GM18909 (cell line): ENCODE measurements around the gene MYO3B.
"Not testable (repeated sequence)": the region's sequence is repeated elsewhere in the genome, so short reads cannot be mapped to it uniquely, and the experiment has no call there.

Experiments used
- ATAC-seq: cut with Tn5 transposase; IDR thresholded peaks from one replicate; pipeline ENCODE4 v1.9.1; 2021; ENCODE audit warnings: mild to moderate bottlenecking; ENCODE audit not compliant: unreplicated experiment, poor library complexity

MYO3B gene

DNA sequence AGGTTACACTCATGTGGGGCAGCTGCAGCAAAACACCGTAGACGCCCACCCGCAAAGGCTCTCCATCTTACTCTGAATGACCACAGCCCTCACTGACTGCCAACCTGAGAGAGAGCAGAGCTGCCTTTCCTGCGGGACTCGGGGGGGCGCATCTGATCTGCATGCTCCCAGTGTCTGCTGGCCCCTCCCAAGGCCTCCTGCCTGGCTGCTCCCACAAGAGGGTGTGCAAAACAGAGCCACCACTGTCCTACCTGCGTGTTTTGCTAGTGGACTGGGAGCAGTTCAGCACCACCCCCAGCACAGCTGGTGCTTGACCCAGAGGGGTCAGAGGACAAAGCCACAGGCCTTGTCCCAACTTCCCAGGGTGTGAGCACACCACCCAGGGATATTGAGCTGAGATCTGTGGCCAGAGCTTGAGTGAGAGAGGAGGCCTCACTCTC is 76.4 kb downstream of the MYO3B start:
- ATAC-seq = no peak

DNA sequence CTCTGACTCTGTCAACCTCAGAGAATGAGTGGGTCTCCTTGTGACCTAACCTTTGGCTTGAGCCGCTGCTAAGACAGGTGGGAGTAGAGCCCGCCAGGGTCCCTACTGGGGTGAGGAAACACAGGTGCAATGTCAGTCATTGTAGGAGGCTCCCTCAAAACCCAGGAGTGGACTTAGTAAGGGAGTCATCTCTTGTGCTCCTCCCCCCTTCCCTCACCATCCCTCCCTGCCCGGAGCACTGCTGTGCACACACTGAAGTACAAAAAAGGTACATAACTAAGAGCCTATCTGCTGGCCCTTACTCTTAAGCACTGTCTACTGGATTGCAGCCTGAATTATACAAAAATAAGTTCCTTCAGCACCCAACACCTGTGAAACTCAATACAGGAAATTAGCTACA is 77.2 kb downstream of the MYO3B start:
- no peak for ATAC-seq

DNA sequence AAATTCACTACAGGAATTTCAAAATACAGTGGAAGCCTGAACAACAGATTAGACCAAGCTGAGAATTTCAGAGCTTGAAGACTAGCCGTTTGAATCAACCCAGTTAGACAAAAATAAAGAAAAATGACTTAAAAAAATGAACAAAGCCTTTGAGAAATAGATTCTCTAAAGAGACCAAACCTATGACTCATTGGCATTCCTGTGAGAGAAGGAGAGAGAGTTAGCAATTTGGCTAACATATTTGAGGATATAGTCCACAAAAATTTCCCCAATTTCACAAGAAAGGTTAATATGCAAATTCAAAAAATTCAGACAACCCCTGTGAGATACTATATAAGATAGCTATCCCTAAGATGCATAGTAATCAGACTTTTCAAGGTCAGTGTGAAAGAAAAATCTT is 78.0 kb downstream of the MYO3B start:
- no peak for ATAC-seq

DNA sequence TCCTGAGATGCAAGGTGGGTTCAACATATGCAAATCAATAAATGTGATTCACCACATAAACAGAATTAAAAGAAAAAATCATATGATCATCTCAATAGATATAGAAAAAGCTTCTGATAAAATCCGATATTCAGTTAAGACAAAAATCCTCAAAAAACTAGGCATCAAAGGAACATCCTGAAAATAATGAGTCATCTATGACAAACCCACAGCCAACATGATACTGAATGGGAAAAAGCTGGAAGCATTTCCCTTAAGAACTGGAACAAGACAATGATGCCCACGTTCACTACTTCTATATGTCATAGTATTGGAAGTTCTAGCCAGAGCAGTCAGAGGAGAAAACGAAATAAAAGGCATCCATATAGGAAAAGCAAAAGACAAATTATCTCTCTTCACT is 80.4 kb downstream of the MYO3B start:
- no peak for ATAC-seq

DNA sequence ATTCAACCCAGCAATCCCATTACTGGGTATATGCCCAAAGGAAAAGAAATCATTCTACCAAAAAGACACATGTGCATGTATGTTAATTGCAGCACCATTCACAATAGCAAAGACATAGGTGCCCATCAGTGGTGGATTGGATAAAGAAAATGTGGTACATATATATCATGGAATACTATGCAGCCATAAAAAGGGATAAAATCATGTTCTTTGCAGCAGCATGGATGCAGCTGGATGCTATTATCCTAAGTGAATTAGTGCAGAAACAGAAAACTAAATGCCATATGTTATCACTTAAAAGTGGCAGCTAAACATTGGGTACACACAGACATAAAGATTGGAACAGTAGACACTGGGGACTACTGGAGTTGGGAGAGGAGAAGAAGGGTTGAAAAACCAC is 82.2 kb downstream of the MYO3B start:
- no peak for ATAC-seq

DNA sequence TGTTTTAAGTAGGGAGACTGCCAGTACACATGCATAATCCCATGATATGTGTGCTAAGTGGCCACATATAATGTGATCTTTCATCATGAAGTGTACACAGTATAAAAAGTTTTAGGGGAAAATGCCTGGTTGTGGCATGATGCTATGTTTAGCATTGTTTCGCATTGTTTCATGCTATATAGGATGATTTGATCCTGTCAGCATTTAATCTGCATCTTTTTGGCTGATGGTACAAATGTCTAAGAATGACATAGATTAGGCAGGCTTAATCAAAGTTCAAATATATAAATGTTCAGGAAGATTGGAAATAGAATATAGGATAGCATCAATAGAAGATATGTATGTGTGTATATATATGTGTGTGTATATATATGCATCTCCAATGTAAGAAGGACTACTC is 83.6 kb downstream of the MYO3B start:
- ATAC-seq = no peak

DNA sequence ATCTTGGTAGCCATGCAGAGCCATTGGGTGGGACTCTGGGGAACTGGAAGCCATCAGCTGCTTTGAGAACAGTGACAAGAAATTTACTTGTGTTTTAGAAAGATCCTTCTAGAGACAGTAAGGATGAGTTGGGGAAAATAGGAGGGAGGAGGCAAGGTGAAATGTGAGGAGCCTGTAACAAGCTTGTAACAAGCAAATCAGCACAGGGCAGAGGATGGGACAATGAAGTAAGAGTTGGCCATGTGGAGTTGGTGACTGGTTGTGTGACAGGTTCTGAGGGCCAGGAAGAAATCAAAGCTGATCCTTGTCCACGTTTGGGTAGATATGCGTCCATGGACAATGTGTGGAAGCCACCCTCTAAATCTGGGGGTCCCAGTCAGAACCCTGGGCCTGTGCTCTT is 84.4 kb downstream of the MYO3B start:
- no peak for ATAC-seq

DNA sequence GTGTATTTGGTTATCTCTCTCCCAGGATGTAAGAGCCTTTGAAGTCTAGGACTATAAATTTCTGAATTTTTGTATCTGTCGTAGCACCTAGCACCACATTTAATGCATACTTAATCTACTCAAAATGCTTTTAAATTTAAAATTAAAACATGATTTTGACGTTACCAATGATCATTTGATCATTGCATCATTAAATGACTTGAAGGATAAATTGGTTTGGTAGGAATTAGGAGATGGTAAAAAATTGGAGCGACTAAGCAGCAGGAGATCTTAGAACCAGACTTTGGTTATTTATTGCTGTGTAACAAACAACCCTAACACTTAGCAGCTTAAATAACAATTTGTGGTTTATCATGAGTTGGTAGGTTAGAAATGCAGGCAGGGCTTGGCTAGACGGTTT is 84.9 kb downstream of the MYO3B start:
- no peak for ATAC-seq

DNA sequence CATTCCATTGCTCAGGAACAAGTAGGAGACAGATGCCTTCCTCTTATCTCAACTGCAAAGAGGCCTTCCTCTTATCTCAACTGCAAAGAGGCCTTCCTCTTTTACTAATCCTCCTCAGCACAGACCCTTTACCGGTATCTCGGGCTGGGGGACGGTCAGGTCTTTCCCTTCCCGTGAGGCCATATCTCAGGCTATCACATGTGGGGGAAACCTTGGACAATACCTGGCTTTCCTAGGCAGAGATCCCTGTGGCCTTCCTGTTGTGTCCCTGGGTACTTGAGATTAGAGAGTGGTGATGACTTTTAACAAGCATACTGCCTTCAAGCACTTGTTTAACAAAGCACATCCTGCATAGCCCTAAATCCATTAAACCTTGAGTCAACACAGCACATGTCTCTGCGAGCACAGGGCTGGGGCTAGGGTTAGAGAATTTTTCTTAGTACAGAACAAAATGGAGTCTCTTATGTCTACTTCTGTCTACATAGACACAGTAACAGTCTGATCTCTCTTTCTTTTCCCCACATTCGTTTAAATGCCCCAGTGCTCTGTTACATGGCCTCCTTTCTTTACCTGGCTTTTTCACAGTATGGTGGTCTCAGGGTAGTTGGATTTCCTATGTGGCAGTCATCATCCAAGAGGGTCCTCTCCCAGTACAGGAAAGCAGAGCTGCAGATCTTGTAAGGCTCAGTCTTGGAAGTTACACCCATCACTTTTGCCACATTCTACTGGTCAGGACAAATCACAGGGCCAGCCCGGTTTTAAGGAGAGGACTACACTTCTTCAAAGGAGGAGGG is 86.0 kb downstream of the MYO3B start:
- ATAC-seq = not testable (repeated sequence)

DNA sequence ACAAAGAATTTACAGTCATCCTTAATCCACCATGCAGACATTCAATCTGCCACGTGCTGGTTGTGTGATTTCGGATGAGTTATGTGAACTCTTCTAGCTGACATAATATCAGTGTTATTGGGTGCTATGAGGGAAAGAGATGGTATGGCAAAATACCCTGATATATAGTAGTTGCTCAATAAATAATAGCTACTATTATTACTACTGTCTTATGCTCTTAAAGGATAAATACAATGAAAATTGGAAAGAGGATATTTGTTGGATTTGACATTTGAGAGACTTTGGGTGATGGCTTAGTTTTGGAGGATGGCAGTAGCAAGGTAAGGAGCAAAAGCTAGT is 86.5 kb downstream of the MYO3B start:
- ATAC-seq = no peak

DNA sequence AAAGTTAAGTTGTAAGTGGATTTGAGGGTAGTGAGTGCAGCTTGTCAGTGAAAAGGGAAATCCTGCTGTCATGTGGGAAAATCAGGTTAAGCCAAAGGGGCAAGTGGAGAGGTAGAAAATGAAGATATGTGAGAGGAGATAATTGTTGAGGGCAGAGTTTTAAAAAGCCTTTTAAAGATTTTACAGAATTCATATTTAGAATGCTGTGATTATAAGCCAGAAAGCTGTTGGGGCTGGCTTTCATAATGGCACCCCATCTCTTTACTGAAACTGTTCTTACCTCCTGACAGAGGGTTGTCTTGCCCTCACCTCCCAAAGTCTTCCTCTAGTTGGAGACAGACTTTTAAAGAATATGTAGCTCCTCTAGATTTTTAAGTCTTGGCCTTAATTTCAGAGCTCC is 86.9 kb downstream of the MYO3B start:
- no peak for ATAC-seq

DNA sequence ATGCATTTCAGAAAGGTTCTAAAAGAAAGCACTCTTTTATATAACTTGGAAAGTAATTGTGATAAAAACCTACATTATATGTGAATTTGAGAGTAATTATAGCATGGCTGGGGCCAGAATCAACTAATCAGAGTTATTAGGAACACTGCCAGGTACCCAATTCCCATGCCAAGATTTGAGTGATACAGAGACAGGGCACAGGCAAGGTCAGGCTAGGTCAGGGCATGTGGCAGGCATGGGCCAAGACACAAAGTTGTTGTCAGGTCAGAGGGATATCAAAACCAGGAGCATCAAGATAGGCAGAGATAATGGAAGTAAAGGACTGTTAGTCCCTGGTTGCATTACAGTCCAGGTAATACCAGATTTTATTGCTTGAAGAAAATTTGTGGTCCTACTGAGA is 87.4 kb downstream of the MYO3B start:
- ATAC-seq = no peak

DNA sequence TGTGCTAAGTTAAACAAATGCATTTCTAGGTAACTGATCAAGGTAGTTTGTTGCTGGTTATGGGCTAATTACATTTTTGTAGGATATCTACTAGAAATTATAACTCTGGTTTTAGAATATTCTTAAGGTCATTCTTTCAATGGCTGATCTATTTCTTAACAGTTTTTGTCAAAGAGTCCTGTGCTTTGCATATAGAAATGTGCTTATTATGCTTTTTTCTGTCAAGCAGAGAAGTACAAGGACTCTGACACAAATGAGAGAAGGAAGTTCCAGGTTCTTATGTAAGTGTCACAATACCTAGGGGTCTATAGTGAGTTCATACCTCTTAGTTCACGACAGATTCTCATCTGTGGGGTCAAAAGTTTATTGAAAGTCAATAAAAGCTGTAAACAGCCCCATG is 88.4 kb downstream of the MYO3B start:
- no peak for ATAC-seq

DNA sequence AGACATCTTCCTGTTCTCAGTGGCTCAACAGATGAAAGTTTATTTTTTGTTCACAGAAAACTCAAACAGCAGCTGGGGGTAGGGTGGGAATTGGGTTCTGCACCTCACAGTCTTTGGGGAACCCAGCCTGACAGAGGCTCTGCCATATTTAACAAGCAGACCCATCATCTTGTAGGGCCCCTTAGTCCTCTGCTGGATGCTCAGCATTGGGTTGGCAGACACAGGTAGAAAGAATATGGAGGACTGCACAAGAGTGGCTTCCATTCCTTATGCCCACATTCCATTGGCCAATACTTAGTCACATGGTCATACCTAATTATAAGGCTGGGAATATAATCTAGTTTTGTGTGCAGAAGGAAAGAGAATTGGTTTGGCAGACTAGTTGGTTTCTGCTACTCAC is 89.1 kb downstream of the MYO3B start:
- no peak for ATAC-seq

DNA sequence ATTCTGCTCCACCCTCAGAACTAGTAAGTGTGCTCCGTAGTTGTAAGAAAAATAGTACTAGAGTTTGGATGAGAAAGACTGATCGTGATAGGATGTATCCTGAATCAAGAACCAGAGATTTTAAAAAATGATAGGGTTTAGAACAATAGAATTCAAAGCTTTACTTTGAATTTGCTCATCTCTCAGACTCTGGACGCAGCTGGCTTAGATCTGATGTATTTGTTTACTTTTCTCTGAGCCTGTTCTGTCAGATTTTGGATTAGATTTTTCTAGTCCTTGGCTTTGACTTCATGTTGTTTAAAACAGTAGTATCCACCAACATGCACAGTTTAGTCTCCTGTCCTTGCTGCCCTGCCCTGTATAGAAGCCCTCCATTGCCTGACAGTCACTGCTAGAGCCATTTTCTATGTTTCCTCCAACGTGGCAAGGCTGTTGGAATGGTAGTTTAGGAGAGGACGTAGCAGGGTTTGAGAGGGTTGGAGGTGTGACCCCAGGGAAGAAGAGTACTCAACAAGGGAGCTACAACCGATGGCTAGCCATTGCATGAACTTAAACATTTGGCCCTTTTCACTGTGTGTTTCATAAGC is 92.4 kb downstream of the MYO3B start:
- no peak for ATAC-seq

DNA sequence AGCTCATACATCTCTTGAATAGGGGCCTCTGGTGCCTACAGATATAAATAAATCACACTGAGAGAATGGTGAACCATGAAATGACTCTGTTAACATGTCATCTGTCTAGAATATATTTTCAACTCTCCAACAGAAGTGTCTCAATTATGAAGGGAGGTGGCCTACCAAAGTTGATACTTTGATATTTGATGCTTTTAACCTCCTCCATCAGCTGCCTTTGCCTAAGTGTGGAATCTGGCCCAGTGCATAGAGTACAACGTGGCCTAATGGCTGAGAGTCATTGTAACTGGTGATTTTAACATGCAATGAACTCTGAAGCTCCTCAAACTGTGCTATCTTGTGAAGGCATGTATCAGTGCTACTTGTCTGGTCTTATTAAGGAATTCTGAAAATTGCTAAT is 93.4 kb downstream of the MYO3B start:
- no peak for ATAC-seq

DNA sequence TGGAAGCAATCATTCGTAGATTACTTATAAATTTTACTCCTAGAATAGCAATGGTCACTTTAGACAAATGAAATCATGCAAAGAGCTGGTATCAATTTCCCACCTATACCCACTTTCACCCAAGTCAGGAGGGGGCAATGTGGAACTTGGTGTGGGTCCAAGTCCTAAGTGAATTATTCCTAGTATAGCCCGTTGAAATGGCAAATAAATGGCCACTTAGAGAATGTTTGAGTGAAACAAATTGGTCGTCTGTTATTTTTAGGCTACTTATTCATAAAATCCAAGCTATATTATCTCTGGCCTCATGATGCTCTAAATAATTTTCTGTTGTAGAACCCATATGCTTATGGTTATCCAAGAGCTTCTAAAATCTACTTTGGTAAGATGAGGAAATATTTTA is 98.1 kb downstream of the MYO3B start:
- no peak for ATAC-seq

DNA sequence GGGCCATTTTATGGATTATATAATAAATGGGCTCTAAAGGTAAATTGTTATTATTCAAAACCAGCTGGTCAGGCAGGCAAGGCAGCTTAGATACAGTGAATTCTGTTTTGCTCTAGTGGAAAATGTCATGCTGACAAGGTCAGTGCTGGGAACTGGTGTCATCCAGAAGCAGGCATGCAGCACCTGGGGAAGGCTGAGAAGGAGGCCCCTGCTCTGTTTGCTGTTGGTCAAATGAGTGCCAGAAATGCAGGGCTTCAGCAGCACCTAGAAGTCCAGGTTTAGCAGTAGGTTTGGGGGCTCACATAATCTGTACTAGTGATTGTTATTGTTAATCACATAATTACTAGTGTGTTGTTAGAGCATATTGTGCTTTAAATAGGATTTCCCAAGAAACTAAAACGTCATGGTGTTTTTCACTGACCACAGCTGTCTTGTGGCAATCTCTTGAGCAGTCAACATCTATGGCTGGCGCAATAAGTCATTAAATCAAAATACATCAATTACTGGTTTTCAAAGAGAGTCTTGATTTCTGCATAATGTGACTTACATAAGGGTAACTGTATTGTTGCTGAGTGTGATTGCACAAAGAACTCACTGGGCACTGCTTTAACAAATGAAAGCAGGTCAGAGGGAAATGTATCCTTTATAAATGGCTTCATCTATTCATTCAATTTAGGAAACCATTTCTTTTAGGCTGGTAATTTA is 99.1 kb downstream of the MYO3B start:
- no peak for ATAC-seq

DNA sequence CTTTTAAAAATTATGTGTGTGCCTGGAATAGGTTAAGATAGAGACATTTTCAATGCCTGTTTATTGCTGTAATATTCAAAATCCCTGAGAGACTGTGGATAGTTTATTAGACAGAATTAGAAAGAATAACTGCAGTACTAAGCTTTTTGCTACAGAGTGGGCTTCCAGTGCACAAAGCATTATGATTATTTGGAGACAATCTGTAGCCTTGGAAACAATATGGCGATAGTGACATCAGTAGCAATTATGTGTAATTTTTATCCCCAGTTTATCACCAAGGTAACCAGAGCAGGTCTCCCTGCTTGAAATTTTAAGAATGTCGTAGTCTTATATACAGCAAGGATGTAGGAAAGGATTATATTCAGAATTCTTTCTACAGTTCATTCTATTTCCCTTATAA is 100.0 kb downstream of the MYO3B start:
- ATAC-seq = no peak

DNA sequence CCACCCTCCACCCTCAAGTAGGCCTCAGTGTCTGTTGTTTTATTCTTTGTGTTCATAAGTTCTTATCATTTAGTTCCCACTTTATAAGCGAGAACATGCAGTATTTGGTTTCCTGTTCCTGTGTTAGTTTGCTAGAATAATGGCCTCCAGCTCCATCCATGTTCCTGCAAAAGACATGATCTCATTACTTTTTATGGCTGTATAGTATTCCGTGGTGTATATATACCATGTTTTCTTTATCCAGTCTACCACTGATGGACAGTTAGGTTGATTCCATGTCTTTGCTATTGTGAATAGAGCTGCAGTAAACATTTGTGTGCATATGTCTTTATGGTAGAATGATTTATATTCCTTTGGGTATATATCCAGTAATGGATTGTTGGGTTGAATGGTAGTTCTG is 101.7 kb downstream of the MYO3B start:
- ATAC-seq = not testable (repeated sequence)

DNA sequence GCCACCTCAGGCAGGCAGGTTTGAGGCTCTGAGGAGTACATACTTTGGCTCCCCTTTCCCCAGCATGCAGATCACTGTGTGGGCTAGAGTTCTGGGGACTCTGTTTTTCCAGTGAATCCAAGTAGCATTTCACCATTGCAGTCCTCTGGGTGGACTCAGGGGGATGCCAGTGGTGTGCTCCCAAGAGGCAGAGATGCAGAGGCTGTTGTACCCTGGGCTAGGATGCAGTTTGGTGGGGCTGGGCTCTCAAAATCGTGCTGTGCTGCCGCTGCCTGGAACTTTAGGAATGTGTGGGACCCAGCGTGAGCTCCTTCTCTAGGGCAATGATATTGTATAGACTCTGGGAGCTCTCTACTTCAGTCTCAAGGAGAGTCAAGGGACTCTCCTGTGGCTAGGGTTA is 104.9 kb downstream of the MYO3B start:
- ATAC-seq = no peak

DNA sequence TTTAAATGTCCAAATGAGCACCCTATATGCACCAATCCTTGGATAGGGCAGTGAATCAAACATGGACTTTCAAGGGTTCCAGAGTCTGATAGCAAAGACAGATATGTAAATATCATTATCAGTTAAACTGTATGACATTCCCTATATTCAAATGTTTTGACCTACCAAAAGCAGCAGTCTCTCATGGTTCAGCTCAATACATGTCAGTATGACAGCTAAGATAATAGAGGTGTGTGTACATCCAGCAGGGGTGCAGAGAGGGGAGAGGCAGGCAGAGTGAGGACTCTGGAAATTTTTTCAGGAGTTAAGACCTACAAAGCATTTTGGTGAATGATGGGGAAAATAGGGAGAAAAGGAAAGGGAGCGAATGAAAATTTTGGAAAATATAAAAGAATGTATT is 106.3 kb downstream of the MYO3B start:
- ATAC-seq = no peak
